ENCODE results near the gene BRD9.
"Not testable (repeated sequence)": the region's sequence is repeated elsewhere in the genome, so short reads cannot be mapped to it uniquely, and the experiment has no call there.

GRCh38 chr5:837621-838121 is 54.9 kb downstream of the BRD9 start:
- TF ChIP-seq CTCF (IDR thresholded peaks at IDR 0.05; ENCODE audit: low read depth, low read length); EZH2phosphoT487 (IDR thresholded peaks at IDR 0.05; ENCODE audit: low read depth): not testable (repeated sequence)
